ENCODE measurements around the gene GRK4. TPM values are rescaled to one million over a fixed set of nuclear protein-coding genes. Genes with fewer than 3 reads are reported as not detected.
A peak's percentile ranks its signal among the peaks of the same experiment; 100 is the strongest.

The GRK4 gene
- polyA plus RNA-seq, 1 experiment = 3.7 TPM

DNA sequence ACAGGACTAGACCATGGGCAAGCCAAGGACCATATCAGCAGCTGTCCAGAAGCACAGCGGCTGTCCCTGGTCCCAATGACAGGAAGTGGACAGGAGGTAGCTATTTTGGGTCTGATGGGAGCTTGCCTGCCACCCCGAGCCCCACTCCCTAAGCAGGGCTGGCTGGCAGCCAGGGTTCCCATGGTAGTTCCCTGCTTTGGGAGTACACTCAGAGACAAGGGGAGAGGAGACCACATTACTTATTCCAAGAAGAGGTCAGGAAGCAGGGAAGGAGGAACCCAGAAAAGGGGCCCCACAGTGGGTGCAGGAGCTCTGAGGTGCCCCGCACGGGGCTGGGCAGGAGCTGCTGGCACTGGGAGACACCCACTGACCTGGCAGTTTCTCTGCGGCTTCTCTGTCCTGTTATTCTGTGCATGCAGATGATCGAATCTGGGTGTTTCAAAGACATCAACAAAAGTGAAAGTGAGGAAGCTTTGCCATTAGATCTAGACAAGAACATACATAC is 74.6 kb downstream of the GRK4 start:
- TF ChIP-seq, protein P1, sequence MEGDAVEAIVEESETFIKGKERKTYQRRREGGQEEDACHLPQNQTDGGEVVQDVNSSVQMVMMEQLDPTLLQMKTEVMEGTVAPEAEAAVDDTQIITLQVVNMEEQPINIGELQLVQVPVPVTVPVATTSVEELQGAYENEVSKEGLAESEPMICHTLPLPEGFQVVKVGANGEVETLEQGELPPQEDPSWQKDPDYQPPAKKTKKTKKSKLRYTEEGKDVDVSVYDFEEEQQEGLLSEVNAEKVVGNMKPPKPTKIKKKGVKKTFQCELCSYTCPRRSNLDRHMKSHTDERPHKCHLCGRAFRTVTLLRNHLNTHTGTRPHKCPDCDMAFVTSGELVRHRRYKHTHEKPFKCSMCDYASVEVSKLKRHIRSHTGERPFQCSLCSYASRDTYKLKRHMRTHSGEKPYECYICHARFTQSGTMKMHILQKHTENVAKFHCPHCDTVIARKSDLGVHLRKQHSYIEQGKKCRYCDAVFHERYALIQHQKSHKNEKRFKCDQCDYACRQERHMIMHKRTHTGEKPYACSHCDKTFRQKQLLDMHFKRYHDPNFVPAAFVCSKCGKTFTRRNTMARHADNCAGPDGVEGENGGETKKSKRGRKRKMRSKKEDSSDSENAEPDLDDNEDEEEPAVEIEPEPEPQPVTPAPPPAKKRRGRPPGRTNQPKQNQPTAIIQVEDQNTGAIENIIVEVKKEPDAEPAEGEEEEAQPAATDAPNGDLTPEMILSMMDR (IDR thresholded peaks at IDR 0.05; ENCODE audit: low read depth, low read length) = no peak
- CTCF ChIA-PET = interaction anchor here (0.6 to 2.1 kb wide), 8 partner anchors 11 to 391 kb away, joined by 3 to 6 read pairs (median 3); partner anchors contain the start of gene GRK4
- Histone ChIP-seq H3K9me3 (ENCODE audit: control insufficient read depth, insufficient read depth, low read length) (no peaks in the 10 kb centered on the region), H3K27ac (ENCODE audit: low read depth, low read length) (no peak overlapping the region), H3K27me3 (ENCODE audit: control insufficient read depth, insufficient read depth, low read length) (peaks cover 29% of the 10 kb centered on the region), H3K4me3 (ENCODE audit: low read depth, low read length) (peak overlapping the region; percentile 25; the same call in 1 of the 2 replicates)
- POLR2A ChIA-PET = interaction anchor here (0.6 kb wide), 1 partner anchor 333 kb away, joined by 8 read pairs; no protein-coding TSS in a partner anchor
- DNase-seq (ENCODE audit: low read depth, low spot score) = no peak

DNA sequence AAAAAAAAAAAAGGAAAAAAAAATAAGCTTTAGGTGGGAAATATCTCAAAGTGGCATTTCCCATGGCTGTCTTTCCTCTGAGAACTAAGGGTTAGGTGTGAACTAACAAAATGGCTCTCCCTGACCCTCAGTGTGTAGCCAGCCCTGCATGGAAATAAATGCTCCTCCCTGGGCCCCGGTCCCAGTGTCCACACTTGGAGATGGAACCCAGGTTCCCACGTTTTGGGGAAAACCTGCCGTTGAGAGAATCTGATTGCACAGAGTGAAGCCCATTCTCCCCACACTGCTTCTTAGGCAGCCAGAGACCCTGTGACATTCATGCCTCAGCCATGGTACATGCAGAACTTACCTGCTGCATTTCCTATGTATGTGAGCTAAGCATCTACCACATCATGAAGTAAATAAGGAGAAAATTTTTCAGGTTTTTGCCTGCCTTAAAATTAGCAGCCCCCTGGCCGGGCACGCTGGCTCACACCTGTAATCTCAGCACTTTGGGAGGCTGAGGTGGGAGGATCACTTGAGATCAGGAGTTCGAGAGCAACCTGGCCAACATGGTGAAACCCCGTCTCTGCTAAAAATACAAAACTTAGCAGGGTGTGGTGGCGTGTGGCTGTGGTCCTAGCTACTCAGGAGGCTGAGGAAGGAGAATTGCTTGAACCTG is 76.5 kb downstream of the GRK4 start:
- DNase-seq (ENCODE audit: low read depth, low spot score) = no peak
- no peaks in the 10 kb centered on the region for H3K9me3 ChIP-seq (ENCODE audit: control insufficient read depth, insufficient read depth, low read length)
- no peak overlapping the region for H3K4me3 ChIP-seq (ENCODE audit: low read depth, low read length)
- no peak overlapping the region for H3K27ac ChIP-seq (ENCODE audit: low read depth, low read length)
- ChIA-PET POLR2A (no interaction called here), CTCF (interaction anchor here (0.6 to 1.0 kb wide), 3 partner anchors 18 to 75 kb away, joined by 3 read pairs; no protein-coding TSS in a partner anchor)
- H3K27me3 ChIP-seq (ENCODE audit: control insufficient read depth, insufficient read depth, low read length) = peaks cover 25% of the 10 kb centered on the region
- TF ChIP-seq, protein P1 (IDR thresholded peaks at IDR 0.05; ENCODE audit: low read depth, low read length) = no peak

DNA sequence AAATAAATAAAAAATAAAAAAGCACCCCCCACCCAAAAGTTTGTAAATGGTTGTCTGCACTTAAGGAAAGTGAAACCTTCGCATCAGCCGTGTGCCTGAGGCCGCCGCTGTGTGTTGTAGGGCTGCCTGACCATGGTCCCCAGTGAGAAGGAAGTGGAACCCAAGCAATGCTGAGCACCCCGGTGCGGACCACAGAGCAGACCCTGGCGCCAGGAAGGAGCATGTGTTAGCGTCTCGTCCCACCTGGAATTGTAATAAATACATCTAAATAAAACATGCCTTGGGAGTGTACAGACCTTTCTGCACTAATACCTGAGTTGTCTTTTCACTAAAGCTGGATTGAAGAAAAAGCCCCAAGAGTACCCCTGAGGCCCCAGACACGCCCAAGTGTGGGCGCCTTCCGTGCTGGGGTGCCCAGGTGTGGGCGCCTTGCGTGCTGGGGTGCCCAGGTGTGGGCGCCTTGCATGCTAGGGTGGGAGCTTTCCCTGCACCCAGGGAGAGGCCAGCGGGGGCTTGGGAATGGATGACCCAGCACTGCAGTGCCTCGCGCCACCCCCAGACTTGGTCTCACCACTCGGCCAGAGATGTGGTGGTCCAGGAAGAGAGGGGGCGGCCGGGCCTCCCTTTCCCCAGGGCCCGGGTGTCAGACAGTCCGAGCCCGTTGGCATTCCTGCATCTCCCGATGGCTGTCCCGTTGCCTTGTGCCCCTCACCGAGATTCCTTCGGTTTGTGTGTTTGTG is 77.3 kb downstream of the GRK4 start:
- Histone ChIP-seq H3K27ac (ENCODE audit: low read depth, low read length) (no peak overlapping the region), H3K4me3 (ENCODE audit: low read depth, low read length) (no peak overlapping the region), H3K27me3 (ENCODE audit: control insufficient read depth, insufficient read depth, low read length) (peaks cover 21% of the 10 kb centered on the region), H3K9me3 (ENCODE audit: control insufficient read depth, insufficient read depth, low read length) (no peaks in the 10 kb centered on the region)
- TF ChIP-seq, protein P1 (IDR thresholded peaks at IDR 0.05; ENCODE audit: low read depth, low read length) = no peak
- no peak for DNase-seq (ENCODE audit: low read depth, low spot score)
- ChIA-PET CTCF (interaction anchor here (1.0 kb wide), 1 partner anchor 62 kb away, joined by 3 read pairs; no protein-coding TSS in a partner anchor), POLR2A (no interaction called here)

DNA sequence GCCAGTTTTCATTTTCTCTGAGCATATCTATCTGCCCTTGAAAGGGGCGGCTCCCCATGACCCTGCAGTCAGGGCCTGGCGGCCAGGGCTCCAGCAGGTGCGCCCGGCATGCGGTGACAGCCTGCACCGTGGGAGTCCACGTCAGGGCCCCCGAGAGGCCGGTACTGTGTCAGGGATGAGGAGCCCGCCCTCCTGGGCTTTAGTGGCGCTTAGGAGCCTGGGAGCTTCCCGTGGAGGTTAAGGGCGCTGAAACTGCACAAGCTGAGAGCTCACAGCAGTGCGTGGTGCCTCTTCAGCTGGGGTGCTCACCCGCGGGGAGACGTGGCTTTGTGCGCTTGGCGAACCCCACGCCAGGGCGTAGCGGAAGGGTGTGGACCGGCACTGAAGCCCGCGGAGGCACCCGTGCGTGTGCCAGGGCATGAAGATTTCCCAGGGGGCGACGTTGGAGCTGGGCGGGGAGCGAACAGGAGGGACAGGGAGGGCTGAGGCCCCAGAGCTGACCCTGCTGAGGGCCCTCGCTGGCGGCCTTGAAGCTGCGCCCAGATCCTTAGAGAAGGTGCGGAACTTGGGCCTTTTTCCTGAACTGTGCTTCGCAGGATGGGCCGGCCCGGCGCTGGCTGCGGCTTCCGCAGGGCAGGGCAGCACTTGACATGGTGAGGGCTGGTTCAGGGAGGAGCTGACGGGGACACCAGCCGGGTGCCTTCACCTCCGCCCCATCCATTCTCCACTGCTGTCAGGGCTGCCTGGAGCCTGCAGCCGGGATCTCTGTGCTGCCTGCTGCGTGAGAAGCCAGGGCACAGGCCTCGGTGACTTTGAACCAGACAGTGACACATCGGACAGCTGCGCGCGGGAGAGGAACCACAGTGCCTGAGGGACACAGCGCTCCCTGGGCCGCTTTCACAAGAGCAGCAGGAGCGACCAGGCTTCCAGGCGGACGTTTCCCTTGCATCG is 78.1 kb downstream of the GRK4 start:
- TF ChIP-seq, protein P1 (IDR thresholded peaks at IDR 0.05; ENCODE audit: low read depth, low read length) = no peak
- H3K9me3 ChIP-seq (ENCODE audit: control insufficient read depth, insufficient read depth, low read length) = no peaks in the 10 kb centered on the region
- no peak for DNase-seq (ENCODE audit: low read depth, low spot score)
- ChIA-PET POLR2A (interaction anchor here (0.9 kb wide), 1 partner anchor 78 kb away, joined by 3 read pairs; the partner anchor contains the start of genes GRK4 and NOP14), CTCF (no interaction called here)
- no peak overlapping the region for H3K27ac ChIP-seq (ENCODE audit: low read depth, low read length)
- peaks cover 20% of the 10 kb centered on the region for H3K27me3 ChIP-seq (ENCODE audit: control insufficient read depth, insufficient read depth, low read length)
- H3K4me3 ChIP-seq (ENCODE audit: low read depth, low read length) = peak overlapping the region; percentile 38

Data from AG04450 (cell line).